Stomach (tissue), 9 donors: ENCODE results near the gene KIAA1671. TPM values are rescaled to one million over a fixed set of nuclear protein-coding genes. Genes with fewer than 3 reads are reported as not detected.

Experiments
- DNase-seq, 2 donors: peaks; one replicate each; pipeline versions ENCODE4 v3.0.0 to v3.0.0-alpha.2; 2013 to 2019
- H3K27ac ChIP-seq, 5 donors: fragments of 200-600 bp in 4 of 5; sonication (generic) in 4 of 5; one replicate each; pipeline ENCODE4 v1.5.1; 2013 to 2019; ENCODE audit warnings: mild to moderate bottlenecking in 1 of 5, moderate library complexity in 1 of 5
- H3K27me3 ChIP-seq, 3 donors: fragments of 200-600 bp; sonication (generic); one replicate each; pipeline ENCODE4 v1.5.1; 2017 to 2019; ENCODE audit warnings: mixed run types in 1 of 3
- H3K36me3 ChIP-seq, 4 donors: fragments of 200-600 bp; sonication (generic); 1 replicate in 3 of 4; 2 replicates in 1 of 4; pipeline ENCODE4 v1.5.1; 2016 to 2019
- H3K4me1 ChIP-seq, 4 donors: fragments of 200-600 bp; sonication (generic); one replicate each; pipeline ENCODE4 v1.5.1; 2016 to 2019
- H3K4me3 ChIP-seq, 4 donors: fragments of 200-600 bp; sonication (generic) in 3 of 4; one replicate each; pipeline ENCODE4 v1.5.1; 2016 to 2019; ENCODE audit warnings: mild to moderate bottlenecking in 1 of 4
- H3K9me3 ChIP-seq, 4 donors: fragments of 200-600 bp; sonication (generic); one replicate each; pipeline ENCODE4 v1.5.1; 2016 to 2019
- EP300 ChIP-seq: sonication (generic); formaldehyde crosslinking; IDR thresholded peaks from one replicate; pipeline ENCODE4 v1.6.1; 2017; ENCODE audit warnings: antibody characterized with exemption
- POLR2A ChIP-seq, 4 donors: fragments of 450-650 bp; IDR thresholded peaks; one replicate each; pipeline ENCODE4 v1.6.1; 2016; ENCODE audit warnings: antibody characterized with exemption in 4 of 4, control low read depth in 2 of 4, mild to moderate bottlenecking in 1 of 4, moderate library complexity in 1 of 4
- POLR2AphosphoS5 ChIP-seq, 3 donors: sonication (generic); formaldehyde crosslinking; IDR thresholded peaks; one replicate each; pipeline ENCODE4 v1.6.1; 2016; ENCODE audit warnings: antibody characterized with exemption in 3 of 3
- WGBS, 5 donors: extraction: QIAGEN DNeasy Blood & Tissue Kit in 3 of 5; methylation state at CpG; one replicate each; pipeline versions ENCODE4 v1.1.5 to v1.1.7; 2013 to 2018; 5-methylcytosine and 5-hydroxymethylcytosine counted together
- intact Hi-C: fragments of 100-400 bp; cut with DNase I; formaldehyde crosslinking; loops from one replicate; pipeline ENCODE4 v1.15.1; 2023; ENCODE audit warnings: low total_unique reads
- polyA plus RNA-seq, 3 donors: library from polyadenylated mRNA; stranded (reverse); fragments of 200-250 nt; gene quantifications; one replicate each; pipeline ENCODE4 v1.2.3, GENCODE V29; 2013
- total RNA-seq, 5 donors: library from RNA; depleted of rRNA; stranded (reverse); fragments of >200 nt; gene quantifications; one replicate each; pipeline versions ENCODE4 v1.1.0 to v1.2.3, GENCODE V29; 2014 to 2016
- TF ChIP-seq, protein P1 (sequence below), 7 experiments: fragments of 450-650 bp in 4 of 7; fragments of 200-600 bp in 3 of 7; sonication (generic) in 3 of 7; IDR thresholded peaks; one replicate each; pipeline ENCODE4 v1.5.1; 2016 to 2019; ENCODE audit warnings: antibody characterized with exemption in 7 of 7, control low read depth in 2 of 7, mild to moderate bottlenecking in 1 of 7
- donor health status: healthy with polysubstance abuse.
- donor health status: Bipolar disorder and iron deficiency.
- donor health status: healthy.

Gene KIAA1671
- total and polyA plus RNA-seq, 8 donors, result 5.7 to 80.5 (median 32.5) TPM

DNA sequence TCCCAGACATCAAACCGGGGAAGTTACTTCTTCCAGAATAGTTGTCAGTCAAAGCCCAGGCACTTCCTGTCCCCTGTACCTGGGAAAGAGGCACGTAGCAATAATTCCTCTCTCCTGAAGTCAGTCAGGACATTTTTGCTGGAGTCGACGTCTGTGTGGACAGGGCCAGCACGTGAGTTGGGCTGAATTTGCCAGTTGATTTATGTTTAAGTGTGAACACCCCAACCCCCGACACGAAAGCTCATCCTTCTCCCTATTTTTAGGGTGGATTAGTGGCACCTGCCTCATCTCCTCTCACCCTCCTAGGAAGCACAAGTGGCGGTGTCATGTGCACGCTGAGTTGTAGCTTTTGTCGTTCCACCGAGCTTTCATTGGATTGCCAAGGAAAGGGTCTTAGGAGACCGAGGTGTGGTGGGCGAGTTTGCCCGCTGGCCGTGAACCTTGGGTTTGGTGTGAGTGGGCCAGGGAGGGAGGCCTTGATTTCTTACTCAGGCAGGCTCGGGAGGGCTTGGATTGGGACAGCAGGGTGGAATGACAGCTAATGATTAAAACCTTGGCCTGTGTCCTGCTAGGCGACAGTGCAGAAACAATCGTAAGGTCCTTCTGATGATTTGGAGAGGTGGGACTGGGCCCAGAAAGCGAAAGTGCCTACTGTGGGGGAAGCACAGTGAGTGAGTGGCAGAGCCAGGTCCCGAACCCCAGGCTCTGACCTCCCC, 160.2 kb downstream of the KIAA1671 start:
- peaks cover 0 to 7% (median under 1%) of the 10 kb centered on the region in 4 donors for H3K36me3 ChIP-seq
- peak overlapping the region; percentile 56 to 63 (median 60) for H3K4me3 ChIP-seq
- H3K9me3 ChIP-seq, result peaks cover 0 to 5% (median 0%) of the 10 kb centered on the region in 4 donors
- DNase-seq, result no peak
- WGBS, 5 donors, result 46 to 61% (median 51%) methylated on average over 20 of the region's 20 CpGs
- intact Hi-C loops, result no loop called here
- H3K27me3 ChIP-seq, result peaks cover 0 to 21% (median 4%) of the 10 kb centered on the region in 3 donors
- H3K27ac ChIP-seq, result peak overlapping the region; percentile 86 to 95 (median 93)
- TF ChIP-seq POLR2A (IDR thresholded peaks at IDR 0.05) (no peak), EP300 (no peak), POLR2AphosphoS5 (IDR thresholded peaks at IDR 0.05) (no peak)
- TF ChIP-seq, protein P1, sequence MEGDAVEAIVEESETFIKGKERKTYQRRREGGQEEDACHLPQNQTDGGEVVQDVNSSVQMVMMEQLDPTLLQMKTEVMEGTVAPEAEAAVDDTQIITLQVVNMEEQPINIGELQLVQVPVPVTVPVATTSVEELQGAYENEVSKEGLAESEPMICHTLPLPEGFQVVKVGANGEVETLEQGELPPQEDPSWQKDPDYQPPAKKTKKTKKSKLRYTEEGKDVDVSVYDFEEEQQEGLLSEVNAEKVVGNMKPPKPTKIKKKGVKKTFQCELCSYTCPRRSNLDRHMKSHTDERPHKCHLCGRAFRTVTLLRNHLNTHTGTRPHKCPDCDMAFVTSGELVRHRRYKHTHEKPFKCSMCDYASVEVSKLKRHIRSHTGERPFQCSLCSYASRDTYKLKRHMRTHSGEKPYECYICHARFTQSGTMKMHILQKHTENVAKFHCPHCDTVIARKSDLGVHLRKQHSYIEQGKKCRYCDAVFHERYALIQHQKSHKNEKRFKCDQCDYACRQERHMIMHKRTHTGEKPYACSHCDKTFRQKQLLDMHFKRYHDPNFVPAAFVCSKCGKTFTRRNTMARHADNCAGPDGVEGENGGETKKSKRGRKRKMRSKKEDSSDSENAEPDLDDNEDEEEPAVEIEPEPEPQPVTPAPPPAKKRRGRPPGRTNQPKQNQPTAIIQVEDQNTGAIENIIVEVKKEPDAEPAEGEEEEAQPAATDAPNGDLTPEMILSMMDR (IDR thresholded peaks at IDR 0.05), result no peak
- peaks cover 52 to 63% (median 57%) of the 10 kb centered on the region in 4 donors for H3K4me1 ChIP-seq

DNA sequence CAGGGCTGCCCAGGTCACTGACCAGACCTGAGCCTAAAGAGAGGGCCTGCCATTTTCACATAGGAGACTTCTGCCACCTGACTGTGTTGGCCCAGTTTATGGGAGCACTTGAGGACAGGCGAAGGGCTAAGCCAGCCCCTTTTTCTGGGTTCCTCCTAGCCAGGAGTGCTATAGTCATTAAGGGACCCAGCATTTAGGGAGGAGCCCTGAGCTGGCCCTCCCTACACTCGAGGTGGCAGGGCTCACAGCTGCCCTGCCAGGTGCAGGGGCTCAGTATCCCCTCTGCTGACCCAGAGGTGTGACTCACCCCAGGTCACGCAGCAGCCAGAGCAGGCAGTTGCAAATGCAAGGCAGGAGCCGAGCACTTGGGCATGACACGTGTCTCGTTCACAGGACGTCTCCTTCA, 160.8 kb downstream of the KIAA1671 start:
- H3K4me3 ChIP-seq, result peak overlapping the region; percentile 56 to 63 (median 60)
- intact Hi-C loops, result no loop called here
- WGBS, 5 donors, result 34 to 68% (median 39%) methylated on average over 1 to 7 of the region's 7 CpGs

DNA sequence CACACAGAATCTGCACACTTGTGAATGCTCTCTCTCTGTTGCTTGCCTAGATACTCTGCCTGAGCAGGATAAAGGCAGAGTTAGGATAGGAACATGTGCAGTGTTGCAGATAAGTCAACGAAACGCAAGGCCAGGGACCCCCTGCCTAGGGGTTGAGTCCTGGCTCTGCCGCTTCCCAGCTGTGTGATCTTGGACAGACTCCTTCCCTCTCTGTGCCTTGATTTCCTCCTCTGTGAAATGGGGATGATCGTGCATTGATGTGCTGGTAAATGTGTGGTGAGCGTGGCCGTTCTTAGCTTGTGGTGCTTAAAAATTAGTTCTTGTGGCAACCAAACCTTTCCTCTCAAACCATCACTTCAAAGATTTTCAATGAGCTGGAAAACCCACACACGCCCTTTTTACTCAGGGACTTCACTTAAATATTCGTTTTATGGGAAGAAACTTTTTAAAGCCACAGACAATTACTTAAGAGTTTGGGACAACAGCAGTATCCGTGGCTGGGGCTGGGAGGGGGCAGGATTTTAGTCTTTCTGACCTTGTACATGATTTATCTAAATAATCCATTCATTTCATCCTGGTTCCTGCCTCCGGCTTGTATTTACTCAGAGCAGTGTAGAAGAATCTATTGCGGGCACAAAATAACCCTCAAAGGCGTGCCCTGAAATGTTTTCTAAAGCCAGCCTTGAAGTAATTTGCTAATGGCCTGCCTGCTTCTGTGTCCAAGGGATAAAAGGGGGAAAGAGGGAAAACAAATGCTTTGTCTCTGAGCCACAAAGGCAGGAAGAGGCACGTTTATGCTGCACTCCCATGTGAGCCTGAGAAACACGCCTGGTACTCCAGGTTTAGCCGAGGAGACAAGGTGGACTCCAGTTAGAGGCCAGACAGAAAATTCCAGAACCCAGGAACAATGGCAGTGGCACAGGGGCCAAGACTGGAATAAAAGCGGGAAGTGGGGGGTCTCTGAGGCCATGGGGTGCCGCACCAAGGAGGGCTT, 162.2 kb downstream of the KIAA1671 start:
- H3K4me3 ChIP-seq, result peak overlapping the region in 1 of 4 donors; percentile 61
- no peak for TF ChIP-seq POLR2AphosphoS5 (IDR thresholded peaks at IDR 0.05)
- no peak for TF ChIP-seq EP300
- no peak for TF ChIP-seq POLR2A (IDR thresholded peaks at IDR 0.05)
- intact Hi-C loops, result no loop called here
- no peak for DNase-seq
- H3K4me1 ChIP-seq, result peaks cover 51 to 70% (median 60%) of the 10 kb centered on the region in 4 donors
- H3K27me3 ChIP-seq, result peaks cover 0 to 21% (median 4%) of the 10 kb centered on the region in 3 donors
- peaks cover 0 to 11% (median 5%) of the 10 kb centered on the region in 4 donors for H3K36me3 ChIP-seq
- H3K27ac ChIP-seq, result peak overlapping the region; percentile 10 to 95 (median 86)
- WGBS, 5 donors, result 58 to 68% (median 60%) methylated on average over 17 of the region's 17 CpGs
- H3K9me3 ChIP-seq, result no peaks in the 10 kb centered on the region

More for the DNA sequence above, 160.8 kb downstream of the KIAA1671 start:
- Histone ChIP-seq H3K27ac (peak overlapping the region; percentile 86 to 95 (median 93)), H3K27me3 (peaks cover 0 to 21% (median 4%) of the 10 kb centered on the region in 3 donors), H3K9me3 (peaks cover 0 to 4% (median 0%) of the 10 kb centered on the region in 4 donors), H3K4me1 (peaks cover 52 to 63% (median 57%) of the 10 kb centered on the region in 4 donors), H3K36me3 (peaks cover 0 to 7% (median 5%) of the 10 kb centered on the region in 4 donors)
- peak in 1 of 2 donors; percentile 41 for DNase-seq
- TF ChIP-seq POLR2AphosphoS5 (IDR thresholded peaks at IDR 0.05) (peak in 1 of 3 donors; percentile 11), POLR2A (IDR thresholded peaks at IDR 0.05) (no peak), EP300 (no peak)
- TF ChIP-seq, protein P1 (IDR thresholded peaks at IDR 0.05), result no peak

DNA sequence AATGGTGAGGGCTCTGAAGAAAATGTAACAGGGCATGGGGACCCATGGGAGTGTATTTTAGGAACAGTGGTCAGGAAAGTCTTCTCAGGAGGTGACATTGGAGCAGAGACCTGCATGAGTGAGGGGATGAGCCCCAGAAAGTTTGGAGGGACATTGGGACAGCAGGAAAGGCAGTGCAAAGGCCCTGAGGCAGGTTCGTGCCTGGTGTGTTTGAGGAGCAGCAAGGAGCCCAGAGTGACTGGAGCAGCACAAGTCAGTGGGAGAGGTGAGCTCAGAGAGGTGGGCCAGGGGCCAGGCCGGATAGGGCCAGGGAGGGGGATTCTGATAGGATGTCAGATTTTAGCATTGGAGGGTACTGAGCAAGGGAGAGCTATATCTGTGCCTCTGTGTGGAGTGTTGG, 167.1 kb downstream of the KIAA1671 start:
- intact Hi-C loops, result no loop called here
- Histone ChIP-seq H3K4me3 (no peak overlapping the region), H3K4me1 (peaks cover 21 to 49% (median 33%) of the 10 kb centered on the region in 4 donors), H3K27me3 (no peaks in the 10 kb centered on the region), H3K27ac (peak overlapping the region; percentile 82 to 90 (median 85)), H3K36me3 (peaks cover 0 to 18% (median 9%) of the 10 kb centered on the region in 4 donors), H3K9me3 (no peaks in the 10 kb centered on the region)
- WGBS, 5 donors, result 29 to 78% (median 54%) methylated on average over 2 of the region's 2 CpGs
- TF ChIP-seq EP300, result no peak
- DNase-seq, result no peak

DNA sequence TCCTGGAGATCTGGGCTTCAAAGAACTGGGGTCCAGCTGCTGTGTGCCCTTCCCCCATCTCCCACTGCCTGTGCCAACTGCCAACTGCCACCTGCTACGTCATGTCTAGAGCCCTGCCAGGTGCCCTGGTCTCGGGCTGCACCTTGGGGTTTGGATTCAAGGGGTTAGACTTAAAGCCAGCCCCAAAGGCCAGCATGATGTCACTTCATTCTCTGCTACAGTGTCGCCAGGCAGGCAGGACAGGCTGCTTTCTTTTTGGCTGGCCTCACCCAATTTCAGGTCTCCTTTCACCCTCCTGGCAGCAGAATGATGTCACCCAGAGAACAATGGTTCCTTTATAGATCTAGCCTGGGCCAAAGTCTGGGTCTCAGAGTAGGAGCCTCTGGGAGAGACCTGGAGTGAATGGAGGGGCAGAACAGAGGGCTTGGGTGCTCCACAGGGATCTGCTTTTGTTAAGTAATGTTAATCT, 167.6 kb downstream of the KIAA1671 start:
- intact Hi-C loops, result no loop called here
- H3K36me3 ChIP-seq, result peaks cover 0 to 18% (median 9%) of the 10 kb centered on the region in 4 donors
- peak; percentile 77 to 87 for DNase-seq
- TF ChIP-seq POLR2A (IDR thresholded peaks at IDR 0.05) (no peak), POLR2AphosphoS5 (IDR thresholded peaks at IDR 0.05) (peak in 2 of 3 donors; percentile 8 to 58), EP300 (no peak)
- TF ChIP-seq, protein P1 (IDR thresholded peaks at IDR 0.05), result no peak
- 19 to 50% (median 31%) methylated on average over 3 of the region's 3 CpGs for WGBS, 5 donors
- peaks cover 18 to 44% (median 28%) of the 10 kb centered on the region in 4 donors for H3K4me1 ChIP-seq
- no peaks in the 10 kb centered on the region for H3K9me3 ChIP-seq
- no peaks in the 10 kb centered on the region for H3K27me3 ChIP-seq
- no peak overlapping the region for H3K4me3 ChIP-seq
- H3K27ac ChIP-seq, result peak overlapping the region; percentile 82 to 90 (median 85)
